Measurements from ENCODE around the gene KRTAP5-4. TPM values are rescaled to one million over a fixed set of nuclear protein-coding genes. Genes with fewer than 3 reads are reported as not detected.
"Not testable (repeated sequence)": the region's sequence is repeated elsewhere in the genome, so short reads cannot be mapped to it uniquely, and the experiment has no call there.

Gene KRTAP5-4
- total and polyA plus RNA-seq, 2 donors (not counting 3 experiments of a cell fraction or from before 2014, with no cell fraction given): not detected

- H3K27ac ChIP-seq (ENCODE audit: insufficient read depth, low read depth, low read length); H3K4me2 ChIP-seq (ENCODE audit: insufficient read depth, low read length); H3K9me3 ChIP-seq (replicated peaks; ENCODE audit: control insufficient read depth, insufficient read depth, low read length); H3K79me2 ChIP-seq (ENCODE audit: control insufficient read depth, insufficient read depth, low read length); H3K4me3 ChIP-seq (replicated peaks in 1 of 3; ENCODE audit: insufficient read depth in 1 of 3, low read depth in 1 of 3, low read length in 3 of 3); H2AFZ ChIP-seq (ENCODE audit: low read depth, low read length); H3K9me1 ChIP-seq (replicated peaks; ENCODE audit: control insufficient read depth, extremely low read depth, insufficient read depth, low read length); H3K27me3 ChIP-seq (ENCODE audit: control insufficient read depth in 2 of 2, insufficient read depth in 2 of 2, low read length in 2 of 2); H4K20me1 ChIP-seq (replicated peaks; ENCODE audit: control insufficient read depth, extremely low read depth, insufficient read depth, low read length); FAIRE-seq; H3K4me1 ChIP-seq (ENCODE audit: control insufficient read depth, extremely low read depth, insufficient read depth, low read length); dilution Hi-C loops (cut with MboI; ENCODE audit: extremely low pct_ligation_motif_present, low sequenced_read_pairs); DNase-seq (ENCODE audit: low read depth, low spot score); H3K9ac ChIP-seq (replicated peaks; ENCODE audit: extremely low read depth, insufficient read depth, low read length); BruUV-seq (replicated peaks); H3K36me3 ChIP-seq (ENCODE audit: control insufficient read depth in 2 of 2, extremely low read depth in 1 of 2, insufficient read depth in 2 of 2, low read length in 2 of 2): not testable (repeated sequence)
- intact Hi-C loops (cut with micrococcal nuclease): loop anchor here (5.0 kb wide), 1 partner anchor 52 kb away; no protein-coding TSS in a partner anchor
- POLR2A ChIA-PET: interaction anchor here (0.6 kb wide), 1 partner anchor 10 kb away, joined by 13 read pairs; no protein-coding TSS in a partner anchor
- CTCF ChIA-PET: interaction anchor here (1.3 kb wide), 1 partner anchor 10 kb away, joined by 4 read pairs; no protein-coding TSS in a partner anchor
Observed at GRCh38 chr11:1584661-1585370, 37.1 kb downstream of the KRTAP5-4 start, which contains the start of gene KRTAP5-1. TSS of gene KRTAP5-1 (minus strand) at chr11:1585283. CDS start at chr11:1585249, 34 bp downstream.

- CTCF ChIA-PET: interaction anchor here (2.9 kb wide), 1 partner anchor 13 kb away, joined by 16 read pairs; no protein-coding TSS in a partner anchor
- H2AFZ ChIP-seq (ENCODE audit: low read depth, low read length); H3K4me3 ChIP-seq (replicated peaks in 1 of 3; ENCODE audit: insufficient read depth in 1 of 3, low read depth in 1 of 3, low read length in 3 of 3); H3K9ac ChIP-seq (replicated peaks; ENCODE audit: extremely low read depth, insufficient read depth, low read length); H4K20me1 ChIP-seq (replicated peaks; ENCODE audit: control insufficient read depth, extremely low read depth, insufficient read depth, low read length); H3K27ac ChIP-seq (ENCODE audit: insufficient read depth, low read depth, low read length); dilution Hi-C loops (cut with MboI; ENCODE audit: extremely low pct_ligation_motif_present, low sequenced_read_pairs); FAIRE-seq; POLR2A ChIA-PET; H3K4me2 ChIP-seq (ENCODE audit: insufficient read depth, low read length); DNase-seq (ENCODE audit: low read depth, low spot score); H3K9me1 ChIP-seq (replicated peaks; ENCODE audit: control insufficient read depth, extremely low read depth, insufficient read depth, low read length); H3K79me2 ChIP-seq (ENCODE audit: control insufficient read depth, insufficient read depth, low read length); H3K4me1 ChIP-seq (ENCODE audit: control insufficient read depth, extremely low read depth, insufficient read depth, low read length); H3K36me3 ChIP-seq (ENCODE audit: control insufficient read depth in 2 of 2, extremely low read depth in 1 of 2, insufficient read depth in 2 of 2, low read length in 2 of 2); intact Hi-C loops (cut with micrococcal nuclease); BruUV-seq (replicated peaks); H3K27me3 ChIP-seq (ENCODE audit: control insufficient read depth in 2 of 2, insufficient read depth in 2 of 2, low read length in 2 of 2); H3K9me3 ChIP-seq (replicated peaks; ENCODE audit: control insufficient read depth, insufficient read depth, low read length): not testable (repeated sequence)
Observed at GRCh38 chr11:1582909-1583308, 39.0 kb downstream of the KRTAP5-4 start.

All from endothelial cell of umbilical vein (primary cell).